ENCODE measurements around the gene ITSN2.
"Not testable (repeated sequence)": the region's sequence is repeated elsewhere in the genome, so short reads cannot be mapped to it uniquely, and the experiment has no call there.

Gene ITSN2

GRCh38 chr2:24365051-24365450 lies 4.7 kb upstream of the ITSN2 start:
- no peak for DNase-seq (ENCODE audit: extremely low read depth, low read depth)
- no peak overlapping the region for H3K4me3 ChIP-seq (replicated peaks; ENCODE audit: low read depth, low read length)
- no peak for TF ChIP-seq CTCF (IDR thresholded peaks at IDR 0.05; ENCODE audit: low read depth, low read length, missing control alignments)

DNA sequence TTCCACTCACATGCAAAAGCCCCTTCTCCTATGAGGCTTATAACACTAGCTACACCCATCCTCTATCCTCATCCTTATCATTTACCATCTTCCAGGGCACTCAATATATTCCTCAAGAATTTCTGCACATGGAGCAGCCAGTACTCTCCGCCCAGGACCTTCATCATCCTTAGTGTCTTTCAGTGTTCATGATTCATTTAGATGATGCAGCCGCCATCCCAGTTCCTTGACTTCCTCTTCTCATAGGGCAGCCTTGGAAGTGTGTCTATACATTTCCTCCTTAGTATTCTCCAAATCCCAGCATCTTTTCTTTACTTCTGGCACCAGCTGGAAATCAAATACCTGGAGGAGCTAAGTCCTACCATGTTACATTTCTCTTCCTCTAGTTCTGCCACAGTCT lies 3.0 kb upstream of the ITSN2 start:
- no peak overlapping the region for H3K4me3 ChIP-seq (replicated peaks; ENCODE audit: low read depth, low read length)
- no peak for DNase-seq (ENCODE audit: extremely low read depth, low read depth)
- no peak for TF ChIP-seq CTCF (IDR thresholded peaks at IDR 0.05; ENCODE audit: low read depth, low read length, missing control alignments)

GRCh38 chr2:24362253-24362652 lies 1.9 kb upstream of the ITSN2 start:
- TF ChIP-seq CTCF (IDR thresholded peaks at IDR 0.05; ENCODE audit: low read depth, low read length, missing control alignments) = no peak
- H3K4me3 ChIP-seq (replicated peaks; ENCODE audit: low read depth, low read length) = no peak overlapping the region
- DNase-seq (ENCODE audit: extremely low read depth, low read depth) = no peak

DNA sequence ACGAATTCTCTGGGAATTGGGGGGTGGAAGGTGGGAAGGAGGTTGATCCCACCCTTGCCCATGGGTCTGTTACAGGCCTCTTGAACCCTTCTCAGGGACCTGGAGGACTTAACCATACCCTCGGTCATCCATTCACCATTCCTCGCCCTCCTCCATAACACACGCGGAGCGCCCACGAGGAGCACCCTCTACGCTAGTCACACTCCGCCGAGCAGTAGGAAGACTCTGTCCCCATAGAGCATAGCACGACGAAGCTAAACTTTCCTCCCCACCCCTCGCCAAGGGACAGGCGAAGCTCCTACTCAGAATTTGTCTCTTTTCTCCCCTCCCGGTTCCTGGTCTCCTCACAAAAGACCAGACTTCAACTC lies 611 bp upstream of the ITSN2 start:
- peak overlapping the region; percentile 62 for H3K4me3 ChIP-seq (replicated peaks; ENCODE audit: low read depth, low read length)
- no peak for TF ChIP-seq CTCF (IDR thresholded peaks at IDR 0.05; ENCODE audit: low read depth, low read length, missing control alignments)
- no peak for DNase-seq (ENCODE audit: extremely low read depth, low read depth)

- DNase-seq (ENCODE audit: extremely low read depth, low read depth) = no peak
- no peak for TF ChIP-seq CTCF (IDR thresholded peaks at IDR 0.05; ENCODE audit: low read depth, low read length, missing control alignments)
- peak overlapping the region; percentile 62 for H3K4me3 ChIP-seq (replicated peaks; ENCODE audit: low read depth, low read length)
Observed at GRCh38 chr2:24359129-24360049, 947 bp downstream of the ITSN2 start.

- not testable (repeated sequence) for H3K4me3 ChIP-seq (replicated peaks; ENCODE audit: low read depth, low read length); DNase-seq (ENCODE audit: extremely low read depth, low read depth)
Observed at GRCh38 chr2:24357767-24358166, 2.6 kb downstream of the ITSN2 start.

DNA sequence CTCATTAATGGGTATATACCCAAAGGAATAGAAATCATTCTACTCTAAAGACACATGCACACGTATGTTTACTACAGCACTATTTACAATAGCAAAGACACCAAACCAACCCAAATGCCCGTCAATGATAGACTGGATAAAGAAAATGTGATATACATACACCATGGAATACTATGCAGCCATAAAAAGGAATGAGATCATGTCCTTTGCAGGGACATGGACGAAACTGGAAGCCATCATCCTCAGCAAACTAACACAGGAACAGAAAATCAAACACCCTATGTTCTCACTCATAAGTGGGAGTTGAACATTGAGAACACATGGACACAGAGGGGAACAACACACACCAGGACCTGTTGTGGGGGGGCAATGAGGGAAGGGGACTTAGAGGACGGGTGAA lies 3.2 kb downstream of the ITSN2 start:
- DNase-seq (ENCODE audit: extremely low read depth, low read depth) = not testable (repeated sequence)

DNA sequence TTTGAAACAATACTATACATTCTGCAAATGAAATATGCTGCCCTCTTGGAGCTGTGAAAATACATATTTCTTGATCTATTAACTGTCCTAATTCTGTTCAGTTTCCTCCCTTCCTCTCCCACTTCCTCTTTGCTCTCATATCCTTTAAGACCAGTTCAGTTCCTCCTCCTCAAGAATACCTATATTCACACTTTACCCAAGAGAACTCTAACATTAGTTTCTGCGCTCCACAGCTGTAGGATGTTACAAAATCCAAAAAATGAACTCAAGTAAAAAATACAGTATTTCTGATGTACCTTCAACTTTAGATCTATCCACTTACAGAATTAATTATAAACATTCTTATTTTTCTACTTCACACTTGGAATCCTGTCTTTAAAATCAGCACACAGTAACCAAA lies 5.4 kb downstream of the ITSN2 start:
- no peak for DNase-seq (ENCODE audit: extremely low read depth, low read depth)
- no peak for TF ChIP-seq CTCF (IDR thresholded peaks at IDR 0.05; ENCODE audit: low read depth, low read length, missing control alignments)
- no peak overlapping the region for H3K4me3 ChIP-seq (replicated peaks; ENCODE audit: low read depth, low read length)

More for the DNA sequence above, 3.2 kb downstream of the ITSN2 start:
- not testable (repeated sequence) for H3K4me3 ChIP-seq (replicated peaks; ENCODE audit: low read depth, low read length)

All from HFF-Myc (cell line).